Measurements from ENCODE around the gene GLS2.
"Not testable (repeated sequence)": the region's sequence is repeated elsewhere in the genome, so short reads cannot be mapped to it uniquely, and the experiment has no call there.

Gene GLS2

DNA sequence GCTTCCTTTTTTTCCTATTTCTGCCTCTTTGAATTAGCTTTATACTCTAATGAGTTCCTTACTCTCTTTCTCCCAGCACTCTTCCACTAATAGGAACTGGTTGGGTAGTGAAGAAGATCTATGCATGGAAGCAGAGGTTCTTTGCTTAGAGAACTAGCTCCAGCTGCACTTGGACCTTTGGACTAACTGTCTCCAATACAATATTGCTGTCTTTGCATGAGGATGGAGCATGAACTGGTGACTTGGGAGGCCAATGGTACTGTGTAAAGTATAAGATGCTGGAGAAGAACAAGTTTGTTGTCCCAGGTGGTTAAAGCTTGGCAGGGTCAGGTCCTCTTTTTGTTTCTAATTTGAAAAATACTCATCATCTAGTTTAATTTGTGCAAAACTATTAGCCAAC, 2.4 kb upstream of the GLS2 start:
- no peak for DNase-seq

DNA sequence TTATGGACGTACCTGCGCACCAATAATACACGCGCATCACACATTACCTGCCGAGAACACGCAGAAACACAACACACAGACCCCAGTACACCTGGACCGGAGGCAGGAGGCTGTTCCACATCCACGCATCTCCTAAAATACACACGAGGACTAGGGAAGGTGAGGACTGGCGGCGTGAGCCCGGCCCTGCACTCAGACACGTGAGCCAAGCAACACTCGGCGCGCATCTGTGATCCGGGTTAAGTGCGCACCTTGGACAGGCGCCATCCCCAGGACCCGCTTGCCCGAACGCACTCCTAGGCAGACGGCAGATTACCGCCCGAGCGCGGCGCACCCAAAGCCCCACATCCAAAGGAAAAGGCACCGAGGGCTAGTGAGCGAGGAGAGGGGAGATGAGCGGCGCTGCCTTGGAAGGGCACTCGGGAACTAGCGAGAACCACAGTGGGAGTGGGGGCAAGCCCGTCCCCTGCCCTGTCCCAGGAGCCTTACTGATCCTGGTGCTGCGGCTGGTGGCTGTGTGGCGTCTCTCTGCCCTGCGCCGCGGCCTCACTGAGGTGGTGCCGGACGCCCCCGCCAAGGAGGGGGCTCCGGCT, 417 bp downstream of the GLS2 start:
- DNase-seq = peak; percentile 10

DNA sequence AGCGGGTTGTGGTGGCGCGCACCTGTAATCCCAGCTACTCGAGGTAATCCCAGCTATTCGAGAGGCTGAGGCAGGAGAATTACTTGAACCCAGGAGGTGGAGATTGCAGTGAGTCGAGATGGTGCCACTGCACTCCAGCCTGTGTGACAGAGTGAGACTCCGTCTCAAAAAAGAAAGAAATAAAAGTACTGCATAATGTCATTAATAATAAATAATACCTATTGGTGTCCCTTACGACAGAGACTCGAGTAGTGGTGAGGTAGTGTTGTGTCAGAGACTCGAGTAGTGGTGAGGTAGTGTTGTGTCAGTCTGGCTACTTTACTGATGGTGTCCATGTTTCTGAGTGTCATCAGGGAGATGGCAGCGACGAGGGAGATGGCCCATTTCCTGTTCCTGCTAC, 1.3 kb downstream of the GLS2 start:
- no peak for DNase-seq

DNA sequence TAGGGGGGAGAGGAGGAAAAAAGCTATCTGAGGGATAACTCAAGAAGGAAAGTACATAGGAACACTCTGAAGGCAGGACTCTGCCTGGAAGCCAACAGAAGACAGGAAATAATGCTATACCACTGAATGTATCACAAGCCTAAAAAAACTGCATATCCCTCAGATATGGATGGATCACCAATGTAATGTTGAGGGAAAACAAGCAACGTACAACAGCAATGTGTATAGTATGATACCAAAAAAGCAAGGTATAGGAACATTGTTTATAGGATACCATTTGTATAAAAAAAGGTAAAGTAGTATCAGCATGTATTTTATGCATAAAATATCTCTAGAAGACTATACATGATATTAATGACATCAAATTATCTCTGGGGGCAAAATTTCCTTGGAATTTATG, 3.4 kb downstream of the GLS2 start:
- DNase-seq = no peak

DNA sequence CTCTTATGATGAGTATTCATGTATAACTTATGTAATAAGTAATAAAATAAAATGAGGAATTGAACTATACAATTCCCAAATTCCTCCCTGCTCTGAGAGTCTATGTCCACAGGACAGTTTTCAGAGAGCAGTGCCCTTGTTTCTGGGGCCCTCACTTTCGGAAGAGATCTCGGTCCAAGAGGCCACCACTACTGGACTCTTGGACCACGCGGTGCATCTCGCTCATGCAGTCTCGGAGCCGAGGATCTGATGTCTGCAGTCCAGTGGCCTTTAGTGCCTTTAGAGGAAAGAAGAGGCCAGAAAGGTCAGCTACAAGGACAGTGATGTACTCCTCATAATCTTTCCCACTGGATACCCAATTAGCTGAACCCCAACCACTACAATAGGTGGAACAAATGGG, 8.3 kb downstream of the GLS2 start:
- no peak for DNase-seq

DNA sequence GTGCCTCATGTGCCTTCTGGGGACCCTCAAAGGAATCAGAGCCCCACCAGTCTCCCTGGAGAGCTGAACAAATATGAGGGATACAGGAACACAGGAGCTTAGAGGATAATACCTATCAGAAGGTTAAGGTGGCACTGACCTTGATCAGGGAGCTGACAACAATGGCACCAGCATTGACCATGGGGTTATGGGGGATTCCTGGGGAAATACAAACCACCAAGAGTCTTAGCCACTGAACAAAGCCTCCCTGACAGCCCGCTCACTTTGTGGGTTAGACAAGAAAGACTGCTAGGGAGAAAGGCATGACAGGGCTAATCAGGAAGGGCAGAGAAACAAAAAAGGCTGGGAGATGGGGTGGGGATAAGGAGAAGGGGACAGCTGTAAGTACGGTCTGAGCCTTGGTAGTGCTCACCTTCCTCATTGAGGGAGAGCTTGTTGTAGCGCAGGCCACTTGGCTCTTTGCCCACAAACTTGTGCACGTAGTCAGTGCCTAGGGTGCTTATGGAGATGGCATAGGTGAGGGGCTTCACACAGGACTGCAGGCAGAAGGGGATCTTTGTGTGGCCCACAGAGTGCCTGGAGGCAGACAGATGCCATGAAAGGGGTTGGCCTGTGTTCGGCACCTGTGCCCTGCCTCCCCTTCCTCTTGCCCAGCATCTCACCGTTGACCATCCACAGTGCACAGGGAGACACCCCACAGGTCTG, 10.3 kb downstream of the GLS2 start:
- DNase-seq = no peak

DNA sequence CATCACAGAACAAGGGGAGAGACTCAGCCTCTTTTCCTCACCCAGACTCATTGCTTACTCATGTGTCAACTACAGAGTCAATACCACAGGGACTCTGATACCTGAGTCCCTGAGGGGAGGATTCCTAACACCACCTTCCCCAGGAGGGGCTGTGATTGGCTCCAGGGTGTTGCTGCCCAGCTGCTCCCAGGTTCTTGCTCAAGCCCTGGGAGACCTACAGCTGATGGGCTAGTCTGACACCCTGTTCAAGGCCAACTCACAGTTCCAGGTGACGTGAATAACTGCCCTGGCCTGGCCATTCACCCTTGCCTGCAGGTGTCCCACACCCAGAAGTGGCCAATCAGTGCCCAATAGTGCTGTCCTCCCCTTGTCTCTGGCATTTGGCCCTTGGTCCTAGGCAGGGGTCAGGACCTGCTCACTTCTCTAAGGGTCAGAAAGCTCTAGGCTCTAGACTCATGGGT, 11.0 kb downstream of the GLS2 start:
- no peak for DNase-seq

DNA sequence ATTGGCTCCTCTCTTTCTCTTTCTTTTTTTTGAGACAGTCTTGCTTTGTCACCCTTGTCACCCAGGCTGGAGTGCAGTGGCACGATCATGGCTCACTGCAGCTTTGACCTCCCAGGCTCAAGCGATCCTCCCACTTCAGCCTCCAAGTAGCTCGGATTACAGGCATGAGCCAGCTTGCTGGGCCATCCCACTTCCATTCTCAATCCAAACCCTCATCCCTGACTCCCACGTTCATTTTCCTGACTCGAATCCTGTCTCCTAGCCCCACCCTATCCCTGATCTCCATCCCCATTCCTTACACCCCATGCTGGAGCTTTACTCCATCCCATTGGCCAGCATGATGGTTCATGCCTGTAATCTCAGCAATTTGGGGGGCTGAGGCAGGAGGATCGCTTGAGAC, 11.8 kb downstream of the GLS2 start:
- no peak for DNase-seq

DNA sequence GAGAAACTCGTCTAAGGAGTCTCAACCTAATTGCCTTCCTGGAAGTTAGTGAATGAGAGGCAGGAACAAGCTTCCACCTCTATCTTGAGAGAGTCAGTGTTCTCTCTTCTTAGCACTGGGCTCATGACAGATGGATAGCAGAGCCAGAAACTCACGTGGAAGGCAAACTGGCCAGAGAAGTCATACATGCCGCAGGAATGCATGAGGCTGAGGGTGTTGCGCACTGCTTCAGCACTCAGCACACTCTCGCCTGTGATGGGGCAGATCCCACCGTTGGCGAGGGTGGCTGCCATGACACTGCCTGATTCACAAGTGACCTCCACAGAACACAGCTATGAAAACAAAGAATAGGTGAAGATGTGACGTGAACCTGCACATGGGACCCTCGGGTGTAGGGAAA, 13.6 kb downstream of the GLS2 start:
- DNase-seq = no peak

DNA sequence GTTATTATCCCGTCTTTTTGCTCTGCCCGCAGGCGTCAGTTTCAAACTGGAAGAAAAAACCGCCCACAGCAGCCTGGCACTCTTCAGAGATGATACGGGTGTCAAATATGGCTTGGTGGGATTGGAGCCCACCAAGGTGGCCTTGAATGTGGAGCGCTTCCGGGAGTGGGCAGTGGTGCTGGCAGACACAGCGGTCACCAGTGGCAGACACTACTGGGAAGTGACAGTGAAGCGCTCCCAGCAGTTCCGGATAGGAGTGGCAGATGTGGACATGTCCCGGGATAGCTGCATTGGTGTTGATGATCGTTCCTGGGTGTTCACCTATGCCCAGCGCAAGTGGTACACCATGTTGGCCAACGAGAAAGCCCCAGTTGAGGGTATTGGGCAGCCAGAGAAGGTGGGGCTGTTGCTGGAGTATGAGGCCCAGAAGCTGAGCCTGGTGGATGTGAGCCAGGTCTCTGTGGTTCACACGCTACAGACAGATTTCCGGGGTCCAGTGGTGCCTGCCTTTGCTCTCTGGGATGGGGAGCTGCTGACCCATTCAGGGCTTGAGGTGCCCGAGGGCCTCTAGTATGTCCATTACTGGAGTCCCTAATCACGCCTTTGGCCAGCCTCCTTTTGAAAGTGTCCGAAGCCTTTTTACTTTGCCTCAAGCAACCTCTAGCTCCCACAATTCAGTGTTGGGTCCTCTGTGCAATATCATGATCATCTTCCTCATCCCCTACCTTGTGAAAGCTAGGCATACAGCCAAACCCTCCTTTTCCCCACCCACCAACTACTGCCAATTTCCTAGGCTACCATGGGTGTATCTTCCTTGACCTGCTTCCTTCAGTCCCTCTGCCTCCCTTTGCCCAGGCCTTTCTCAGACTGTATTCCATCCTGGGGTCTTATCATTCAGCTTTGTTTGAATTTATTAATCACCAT, 18.7 kb downstream of the GLS2 start:
- DNase-seq = peak; percentile 4

DNA sequence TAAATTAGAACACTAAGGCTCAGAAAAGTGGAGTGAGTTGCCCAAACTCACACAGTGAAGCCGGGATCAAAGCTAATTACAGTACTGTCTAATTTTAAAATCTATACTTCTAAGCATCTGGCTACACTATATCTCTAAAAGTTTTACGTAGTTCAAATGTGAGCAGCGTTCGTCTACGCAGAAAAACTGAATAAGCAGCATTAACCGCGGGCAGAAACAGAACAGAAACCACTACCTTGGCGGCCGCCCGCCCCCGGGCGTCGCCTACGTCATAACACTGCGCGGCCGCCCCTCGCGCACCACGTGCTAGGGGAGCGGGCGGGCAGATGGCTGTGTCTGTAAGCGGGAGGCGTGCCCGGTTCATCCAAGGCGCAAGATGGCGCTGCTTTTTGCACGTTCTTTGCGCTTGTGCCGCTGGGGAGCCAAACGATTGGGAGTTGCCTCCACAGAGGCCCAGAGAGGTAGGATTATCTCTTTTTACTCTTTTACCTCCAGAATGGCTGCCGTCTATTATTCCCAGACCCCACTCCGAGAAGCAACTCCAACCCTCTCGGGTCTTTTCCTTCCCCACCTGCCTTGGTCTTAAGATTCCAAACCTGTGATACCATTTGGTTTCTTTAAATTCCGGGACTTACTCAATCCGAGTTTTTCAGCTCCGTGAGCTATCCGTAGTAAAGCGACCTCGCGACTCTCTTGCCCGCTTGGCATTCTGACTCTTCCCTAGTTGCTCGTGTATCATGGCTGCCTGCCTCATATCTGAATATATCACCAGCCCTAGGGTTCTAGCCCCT, 19.6 kb downstream of the GLS2 start, which contains the start of gene SPRYD4:
TSS of gene SPRYD4 (plus strand) at position 363 of the 791 bp plus-strand sequence. CDS start at position 377, 14 bp downstream.
- peak; percentile 95 for DNase-seq

DNA sequence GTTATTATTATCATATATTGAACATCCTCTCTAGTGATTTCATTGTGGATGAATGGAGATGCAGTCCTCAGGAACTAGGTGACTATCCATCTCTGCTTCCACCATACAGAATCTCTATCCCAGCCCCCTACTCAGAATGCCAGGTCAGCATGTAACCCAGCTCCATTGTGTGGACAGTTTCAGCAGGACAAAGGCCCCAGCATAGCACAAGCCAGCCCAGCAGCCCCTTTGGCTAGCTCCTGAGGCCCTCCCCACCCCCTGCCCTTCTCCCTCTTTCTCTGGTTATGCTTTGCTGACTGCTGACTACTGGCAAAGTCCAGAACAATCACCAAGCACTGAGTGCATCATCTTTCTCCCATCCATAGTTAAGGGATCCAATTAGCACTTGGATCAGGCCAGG, 25.4 kb downstream of the GLS2 start:
- DNase-seq = no peak

DNA sequence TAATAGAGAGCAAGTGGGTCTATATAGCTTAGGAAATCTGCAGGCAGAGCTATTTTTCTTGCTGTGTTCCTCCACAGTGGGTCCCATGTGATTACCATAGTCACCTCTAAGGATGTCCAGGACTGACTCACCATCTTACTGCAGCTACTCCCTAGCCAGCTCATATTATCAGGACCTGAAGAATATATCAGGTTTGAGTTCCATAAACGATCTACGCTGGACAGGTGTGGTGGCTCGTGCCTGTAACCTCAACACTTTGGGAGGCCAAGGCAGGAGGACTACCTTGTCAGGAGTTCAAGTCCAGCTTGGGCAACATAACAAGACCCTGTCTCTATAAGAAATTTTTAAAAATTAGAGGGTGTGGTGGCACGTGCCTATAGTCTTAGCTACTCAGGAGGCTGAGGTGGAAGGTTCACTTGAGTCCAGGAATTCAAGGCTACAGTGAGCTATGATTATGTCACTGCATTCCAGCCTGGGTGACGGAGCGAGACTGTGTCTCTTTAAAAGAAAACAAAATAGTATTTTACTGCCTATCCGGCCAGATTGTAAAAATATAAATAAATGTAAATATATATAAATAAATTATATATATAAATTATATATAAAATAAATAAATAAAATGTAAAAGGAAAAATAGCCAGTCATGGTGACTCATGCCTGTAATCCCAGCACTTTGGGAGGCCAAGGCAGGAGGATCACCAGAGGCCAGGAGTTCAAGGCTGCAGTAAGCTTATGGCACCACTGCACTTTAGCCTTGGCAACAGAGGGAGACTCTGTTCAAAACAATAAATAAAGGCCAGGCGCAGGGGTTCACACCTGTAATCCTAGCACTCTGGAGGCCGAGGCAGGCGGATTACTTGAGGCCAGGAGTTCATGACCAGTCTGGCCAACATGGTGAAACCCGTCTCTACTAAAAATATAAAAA, 26.5 kb downstream of the GLS2 start:
- DNase-seq = no peak

DNA sequence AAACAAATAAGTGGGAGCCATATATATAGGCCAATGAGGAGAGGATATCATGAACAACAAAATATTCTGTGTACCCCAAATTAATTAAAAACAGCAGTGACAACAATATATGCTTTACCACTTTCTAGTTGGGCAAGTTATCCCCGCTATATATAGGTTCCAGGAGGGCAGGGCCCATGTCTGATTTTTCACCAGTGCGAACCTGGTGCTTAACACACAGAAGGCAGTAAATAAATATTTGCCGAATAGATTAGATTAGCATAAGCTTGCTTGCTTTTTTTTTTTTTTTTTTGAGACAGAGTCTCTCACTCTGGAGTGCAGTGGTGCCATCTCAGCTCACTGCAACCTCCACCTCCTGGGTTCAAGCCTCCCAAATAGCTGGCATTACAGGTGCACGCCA, 30.1 kb downstream of the GLS2 start:
- DNase-seq = no peak

DNA sequence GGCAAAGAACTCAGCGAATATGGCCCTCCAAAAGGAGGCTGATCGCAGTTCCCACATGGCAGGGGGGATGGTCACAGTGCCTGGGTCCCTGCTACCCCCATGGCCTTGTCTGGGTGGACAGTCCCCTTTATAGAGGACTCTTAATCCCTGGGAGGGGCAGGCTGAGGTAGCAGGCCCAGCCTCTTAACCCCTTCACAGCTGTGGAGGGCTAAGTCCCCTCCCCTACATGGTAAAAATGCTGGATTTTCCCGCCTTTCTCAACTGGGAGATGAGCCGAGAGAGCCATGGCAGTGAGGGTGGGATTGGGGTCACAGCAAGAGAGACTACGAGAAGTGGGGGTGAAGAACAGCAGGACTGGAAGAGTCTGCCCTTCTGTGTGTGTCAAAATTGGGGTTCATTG, 33.4 kb downstream of the GLS2 start, which contains the start of gene MIP:
TSS of gene MIP (minus strand) at position 101 of the 400 bp plus-strand sequence. CDS start at position 57, 44 bp downstream.
- no peak for DNase-seq

DNA sequence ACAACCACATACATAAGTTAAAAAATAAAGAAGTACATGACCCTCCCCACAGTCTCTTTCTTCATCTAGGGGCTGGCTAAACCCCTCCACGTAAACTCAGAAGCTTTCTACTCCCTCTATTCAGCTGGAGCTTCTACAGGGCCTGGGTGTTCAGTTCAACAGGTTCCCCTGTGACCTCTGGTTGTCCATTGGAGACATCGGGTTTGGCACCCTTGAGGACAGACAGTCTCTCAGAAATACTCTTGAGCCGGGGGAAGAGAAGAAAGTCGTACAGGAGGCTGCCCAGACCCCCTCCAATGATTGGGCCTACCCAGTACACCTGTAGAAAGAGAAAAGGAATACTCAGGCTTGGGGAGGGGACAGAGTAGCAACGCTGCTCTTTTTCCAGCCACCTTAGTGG, 36.8 kb downstream of the GLS2 start:
- DNase-seq = no peak

DNA sequence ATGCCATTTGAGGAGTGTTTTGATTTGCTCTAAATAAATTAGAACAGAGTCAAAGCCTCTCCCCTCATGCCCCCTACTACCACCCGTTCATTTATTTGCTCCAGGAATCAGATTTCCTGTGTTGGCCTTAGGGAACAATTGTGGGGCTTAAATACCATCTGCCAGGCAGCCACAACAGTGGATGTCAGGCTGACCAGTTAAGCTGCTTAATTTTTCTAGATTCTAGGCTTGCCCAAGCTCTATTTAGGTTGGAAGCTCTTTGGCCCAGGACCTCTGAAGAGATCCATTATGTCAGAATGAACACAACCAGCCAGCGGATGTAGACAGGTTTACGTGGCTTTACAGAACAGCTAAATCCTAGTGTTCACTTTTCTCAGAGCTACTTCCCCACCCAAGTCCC, 37.7 kb downstream of the GLS2 start:
- no peak for DNase-seq

DNA sequence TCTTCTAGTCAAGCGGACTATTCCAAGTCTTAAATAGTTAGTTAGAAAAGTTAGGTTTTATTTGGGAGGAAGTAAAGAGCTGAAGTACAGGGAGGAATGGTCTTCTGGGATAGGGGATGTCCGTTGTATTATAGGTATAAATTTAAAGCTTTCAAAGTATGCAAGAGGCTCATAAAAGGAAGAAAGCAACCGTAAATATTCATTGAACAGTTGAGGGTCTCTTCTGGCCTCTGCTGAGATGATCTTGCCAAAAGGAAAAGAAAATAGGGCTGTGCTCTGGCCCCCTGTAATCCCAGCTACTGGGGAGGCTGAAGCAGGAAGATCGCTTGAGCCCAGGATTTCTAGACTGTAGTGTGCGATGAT, 38.4 kb downstream of the GLS2 start:
- DNase-seq = no peak

DNA sequence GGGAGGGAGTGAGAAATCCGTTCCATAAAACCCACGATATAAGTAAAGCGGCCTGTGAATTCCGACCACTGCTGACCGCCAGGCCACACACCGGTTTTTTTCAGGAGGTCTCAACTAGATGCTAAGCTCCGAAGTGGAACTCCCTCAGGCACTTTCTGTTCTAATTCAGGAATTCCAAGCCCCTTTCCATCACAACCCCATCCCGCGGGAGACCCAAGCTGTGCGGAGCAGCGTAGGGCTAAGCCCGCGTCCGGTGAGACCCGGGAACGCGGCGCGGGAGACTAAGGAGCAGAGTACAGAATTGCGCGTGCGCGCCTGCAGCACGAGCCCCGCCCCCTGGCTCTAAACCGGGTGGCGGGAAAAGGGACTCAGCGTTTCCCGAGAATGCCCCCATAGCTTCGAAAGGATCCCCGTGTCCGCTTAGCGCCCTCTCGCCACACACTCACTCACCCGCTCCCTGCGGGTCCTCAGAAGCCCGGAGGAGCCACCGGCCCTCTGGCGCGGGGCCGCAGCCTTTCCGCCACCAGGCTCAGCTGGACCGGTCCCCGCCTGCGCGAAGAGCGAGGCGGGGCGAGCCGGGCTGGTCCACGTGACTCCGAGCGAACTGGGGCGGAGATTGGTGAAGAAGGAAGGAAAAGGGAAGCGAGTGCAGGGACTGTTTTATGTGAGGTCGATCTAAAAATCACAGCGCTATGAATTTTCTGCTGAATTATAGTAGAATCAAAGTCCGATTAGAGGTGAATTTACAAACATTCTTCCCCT, 38.9 kb downstream of the GLS2 start, which contains the start of gene TIMELESS:
TSS of gene TIMELESS (minus strand) at position 567 of the 762 bp plus-strand sequence. CDS start 15,256 bp downstream, outside the sequence.
- DNase-seq = peak; percentile 85

DNA sequence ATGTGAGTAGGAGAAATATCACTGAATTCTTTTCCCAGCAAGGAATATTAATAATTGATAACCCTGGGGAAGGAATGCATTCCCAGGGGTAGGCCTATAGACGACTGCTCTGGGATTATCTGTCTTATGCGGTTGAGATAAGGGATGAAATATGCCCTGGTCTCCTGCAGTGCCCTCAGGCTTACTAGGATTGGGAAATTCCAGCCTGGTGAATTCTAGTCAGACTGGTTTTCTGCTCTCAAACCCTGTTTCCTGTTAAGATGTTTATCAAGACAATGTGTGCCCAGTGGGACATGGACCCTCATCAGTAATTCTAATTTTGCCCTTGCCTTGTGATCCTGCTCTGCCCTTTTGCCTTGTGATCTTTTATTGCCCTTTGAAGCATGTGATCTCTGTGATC, 44.8 kb downstream of the GLS2 start:
- DNase-seq = not testable (repeated sequence)
